Thyroid gland (tissue), 4 donors: ENCODE results near the gene STK17B. TPM values are rescaled to one million over a fixed set of nuclear protein-coding genes. Genes with fewer than 3 reads are reported as not detected.
"Not testable (repeated sequence)": the region's sequence is repeated elsewhere in the genome, so short reads cannot be mapped to it uniquely, and the experiment has no call there.

ENCODE experiments used
- DNase-seq, 2 donors: peaks; one replicate each; pipeline ENCODE4 v3.0.0-alpha.2; 2019
- H3K27ac ChIP-seq, 3 donors: fragments of 200-600 bp; sonication (generic); 1 replicate in 2 of 3; 2 replicates in 1 of 3; pipeline ENCODE4 v1.5.1; 2016 to 2019; ENCODE audit warnings: mild to moderate bottlenecking in 1 of 3, moderate library complexity in 1 of 3
- H3K27me3 ChIP-seq: fragments of 200-600 bp; sonication (generic); one replicate; pipeline ENCODE4 v1.5.1; 2019
- H3K36me3 ChIP-seq, 2 donors: fragments of 200-600 bp; sonication (generic); one replicate each; pipeline ENCODE4 v1.5.1; 2016 to 2019
- H3K4me1 ChIP-seq, 2 donors: fragments of 200-600 bp; sonication (generic); one replicate each; pipeline ENCODE4 v1.5.1; 2017 to 2019
- H3K4me3 ChIP-seq, 3 donors: fragments of 200-600 bp; sonication (generic); replicated peaks in 1 of 3; 1 replicate in 2 of 3; 2 replicates in 1 of 3; pipeline ENCODE4 v1.5.1; 2016; ENCODE audit warnings: mild to moderate bottlenecking in 1 of 3
- H3K9me3 ChIP-seq: fragments of 200-600 bp; sonication (generic); one replicate; pipeline ENCODE4 v1.5.1; 2017
- CTCF ChIP-seq, 6 experiments: fragments of 200-600 bp in 3 of 6; fragments of 450-650 bp in 3 of 6; sonication (generic) in 3 of 6; IDR thresholded peaks; one replicate each; pipeline ENCODE4 v1.5.1; 2016 to 2019; ENCODE audit warnings: antibody characterized with exemption in 6 of 6, mild to moderate bottlenecking in 2 of 6, inconsistent platforms in 1 of 6, moderate library complexity in 1 of 6
- POLR2A ChIP-seq, 2 donors: fragments of 450-650 bp; IDR thresholded peaks; one replicate each; pipeline ENCODE4 v1.6.1; 2017; ENCODE audit warnings: antibody characterized with exemption in 2 of 2, mild to moderate bottlenecking in 2 of 2, moderate library complexity in 1 of 2
- WGBS, 2 donors: methylation state at CpG; one replicate each; pipeline ENCODE4 v1.1.5; 2017; 5-methylcytosine and 5-hydroxymethylcytosine counted together
- intact Hi-C: fragments of 100-400 bp; cut with DNase I; formaldehyde crosslinking; loops from one replicate; pipeline ENCODE4 v1.15.1; 2023
- total RNA-seq, 4 donors: library from RNA; depleted of rRNA; stranded (reverse); fragments of >200 nt; gene quantifications; one replicate each; pipeline ENCODE4 v1.2.3, GENCODE V29; 2016

STK17B gene
- total RNA-seq, 4 donors from 2014 or later: 19.4 to 86.9 (median 33.9) TPM

GRCh38 chr2:196096982-196097745 lies 74.2 kb downstream of the STK17B start:
- DNase-seq: no peak
- Histone ChIP-seq H3K4me1 (no peaks in the 10 kb centered on the region), H3K27me3 (no peaks in the 10 kb centered on the region), H3K4me3 (no peak overlapping the region), H3K27ac (no peak overlapping the region), H3K36me3 (no peaks in the 10 kb centered on the region), H3K9me3 (no peaks in the 10 kb centered on the region)
- no peak for TF ChIP-seq CTCF (IDR thresholded peaks at IDR 0.05)
- TF ChIP-seq POLR2A (IDR thresholded peaks at IDR 0.05): no peak
- WGBS, 2 donors: 59 to 70% methylated on average over 5 of the region's 5 CpGs
- intact Hi-C loops: no loop called here

GRCh38 chr2:196096264-196096663 lies 75.1 kb downstream of the STK17B start:
- no peak for TF ChIP-seq POLR2A (IDR thresholded peaks at IDR 0.05)
- intact Hi-C loops: no loop called here

GRCh38 chr2:196089448-196089847 lies 81.9 kb downstream of the STK17B start:
- intact Hi-C loops: loop anchor here (10.0 kb wide), 1 partner anchor 365 kb away; no protein-coding TSS in a partner anchor
- not testable (repeated sequence) for H3K4me3 ChIP-seq, DNase-seq, H3K4me1 ChIP-seq, H3K27ac ChIP-seq, H3K9me3 ChIP-seq, H3K27me3 ChIP-seq, H3K36me3 ChIP-seq
- WGBS, 2 donors: 79 to 89% methylated on average over 3 to 4 of the region's 5 CpGs

More at GRCh38 chr2:196096264-196096663, 75.1 kb downstream of the STK17B start:
- 94% methylated on average over 4 of the region's 4 CpGs for WGBS, 2 donors
- Histone ChIP-seq H3K4me1 (no peaks in the 10 kb centered on the region), H3K36me3 (no peaks in the 10 kb centered on the region), H3K27me3 (no peaks in the 10 kb centered on the region), H3K9me3 (no peaks in the 10 kb centered on the region), H3K27ac (no peak overlapping the region), H3K4me3 (no peak overlapping the region)
- DNase-seq: no peak

- 33 to 46% methylated on average over 2 of the region's 2 CpGs for WGBS, 2 donors
- Histone ChIP-seq H3K27ac (no peak overlapping the region), H3K4me3 (no peak overlapping the region), H3K4me1 (no peaks in the 10 kb centered on the region), H3K27me3 (no peaks in the 10 kb centered on the region), H3K9me3 (no peaks in the 10 kb centered on the region), H3K36me3 (no peaks in the 10 kb centered on the region)
- intact Hi-C loops: loop anchor here (10.0 kb wide), 1 partner anchor 367 kb away; no protein-coding TSS in a partner anchor
- no peak for TF ChIP-seq CTCF (IDR thresholded peaks at IDR 0.05)
- TF ChIP-seq POLR2A (IDR thresholded peaks at IDR 0.05): no peak
- DNase-seq: no peak
Measured at GRCh38 chr2:196088203-196088602, 83.2 kb downstream of the STK17B start.

- intact Hi-C loops: loop anchor here (10.0 kb wide), 1 partner anchor 368 kb away; no protein-coding TSS in a partner anchor
- no peak for DNase-seq
- Histone ChIP-seq H3K9me3 (no peaks in the 10 kb centered on the region), H3K27me3 (no peaks in the 10 kb centered on the region), H3K4me3 (no peak overlapping the region), H3K4me1 (no peaks in the 10 kb centered on the region), H3K27ac (no peak overlapping the region), H3K36me3 (no peaks in the 10 kb centered on the region)
- TF ChIP-seq POLR2A (IDR thresholded peaks at IDR 0.05): no peak
- TF ChIP-seq CTCF (IDR thresholded peaks at IDR 0.05): no peak
- 66 to 69% methylated on average over 7 of the region's 7 CpGs for WGBS, 2 donors
Measured at GRCh38 chr2:196086517-196087368, 84.6 kb downstream of the STK17B start.
